H9 (cell line): ENCODE data around the gene RNF220. TPM values are rescaled to one million over a fixed set of nuclear protein-coding genes. Genes with fewer than 3 reads are reported as not detected.

Experiments
- DNase-seq: peaks from one replicate; pipeline ENCODE4 v3.0.0-alpha.2; 2017
- H2AFZ ChIP-seq: one replicate; pipeline ENCODE4 v1.6.1; 2013; ENCODE audit warnings: mild to moderate bottlenecking, low read length, control low read depth, moderate library complexity
- H2AK5ac ChIP-seq: 2 replicates; pipeline ENCODE4 v1.6.1; 2013; ENCODE audit warnings: low read length, control low read depth, mixed read lengths; ENCODE audit not compliant: insufficient read length
- H2BK120ac ChIP-seq: one replicate; pipeline ENCODE4 v1.6.1; 2013; ENCODE audit warnings: low read depth, mild to moderate bottlenecking, low read length, control low read depth, inconsistent platforms; ENCODE audit not compliant: poor library complexity, severe bottlenecking
- H2BK12ac ChIP-seq: 2 replicates; pipeline ENCODE4 v1.6.1; 2013; ENCODE audit warnings: low read length, control low read depth, mixed read lengths, low read depth; ENCODE audit not compliant: insufficient read length
- H2BK15ac ChIP-seq: 2 replicates; pipeline ENCODE4 v1.6.1; 2013; ENCODE audit warnings: low read depth, low read length, control low read depth
- H2BK20ac ChIP-seq: one replicate; pipeline ENCODE4 v1.6.1; 2013; ENCODE audit warnings: low read depth, mild to moderate bottlenecking, low read length, control low read depth, inconsistent platforms; ENCODE audit not compliant: poor library complexity, severe bottlenecking
- H2BK5ac ChIP-seq: 2 replicates; pipeline ENCODE4 v1.6.1; 2013; ENCODE audit warnings: low read length, control low read depth, mixed read lengths; ENCODE audit not compliant: insufficient read length
- H3K14ac ChIP-seq: 2 replicates; pipeline ENCODE4 v1.6.1; 2013; ENCODE audit warnings: low read length, control low read depth; ENCODE audit not compliant: insufficient read depth
- H3K18ac ChIP-seq: 2 replicates; pipeline ENCODE4 v1.6.1; 2013; ENCODE audit warnings: low read depth, mild to moderate bottlenecking, mixed read lengths, low read length, control low read depth; ENCODE audit not compliant: insufficient read length
- H3K23ac ChIP-seq: 2 replicates; pipeline ENCODE4 v1.6.1; 2013; ENCODE audit warnings: low read length, control low read depth, mixed read lengths, low read depth; ENCODE audit not compliant: insufficient read length
- H3K23me2 ChIP-seq: 2 replicates; pipeline ENCODE4 v1.6.1; 2013; ENCODE audit warnings: low read depth, mild to moderate bottlenecking, mixed read lengths, low read length, control low read depth; ENCODE audit not compliant: insufficient read length, poor library complexity, severe bottlenecking
- H3K27ac ChIP-seq: 2 replicates; pipeline ENCODE4 v1.5.1; 2013; ENCODE audit warnings: low read length, control low read depth, mixed read lengths, low read depth; ENCODE audit not compliant: insufficient read length
- H3K27me3 ChIP-seq: 2 replicates; pipeline ENCODE4 v1.6.1; 2013; ENCODE audit warnings: low read length, control low read depth, inconsistent platforms; ENCODE audit not compliant: insufficient read depth
- H3K4ac ChIP-seq: 2 replicates; pipeline ENCODE4 v1.6.1; 2013; ENCODE audit warnings: low read depth, mild to moderate bottlenecking, control low read depth, inconsistent platforms, low read length, moderate library complexity
- H3K4me1 ChIP-seq: 2 replicates; pipeline ENCODE4 v1.6.1; 2013; ENCODE audit warnings: low read length, control low read depth, inconsistent platforms; ENCODE audit not compliant: insufficient read depth
- H3K4me2 ChIP-seq: 2 replicates; pipeline ENCODE4 v1.6.1; 2013; ENCODE audit warnings: low read length, control low read depth, mixed read lengths; ENCODE audit not compliant: insufficient read length, insufficient read depth
- H3K56ac ChIP-seq: 2 replicates; pipeline ENCODE4 v1.6.1; 2013; ENCODE audit warnings: low read depth, mild to moderate bottlenecking, mixed read lengths, low read length, control low read depth; ENCODE audit not compliant: insufficient read length
- H3K79me1 ChIP-seq: 2 replicates; pipeline ENCODE4 v1.6.1; 2013; ENCODE audit warnings: low read depth, mild to moderate bottlenecking, moderate library complexity, low read length, control low read depth, inconsistent platforms; ENCODE audit not compliant: insufficient read depth, poor library complexity, severe bottlenecking
- H3K79me2 ChIP-seq: 2 replicates; pipeline ENCODE4 v1.6.1; 2013; ENCODE audit warnings: low read length, control low read depth, inconsistent platforms; ENCODE audit not compliant: insufficient read depth
- H3K9ac ChIP-seq: 2 replicates; pipeline ENCODE4 v1.6.1; 2013; ENCODE audit warnings: low read length, control low read depth, mixed read lengths; ENCODE audit not compliant: insufficient read length; ENCODE audit errors: extremely low read depth
- H3K9me3 ChIP-seq: one replicate; pipeline ENCODE4 v1.6.1; 2013; ENCODE audit warnings: low read depth, low read length, inconsistent platforms; ENCODE audit not compliant: control insufficient read depth
- H3T11ph ChIP-seq: one replicate; pipeline ENCODE4 v1.6.1; 2013; ENCODE audit warnings: mild to moderate bottlenecking, low read length, control low read depth, inconsistent platforms
- H4K20me1 ChIP-seq: one replicate; pipeline ENCODE4 v1.6.1; 2013; ENCODE audit not compliant: control insufficient read depth, insufficient read length, insufficient read depth
- H4K5ac ChIP-seq: 2 replicates; pipeline ENCODE4 v1.6.1; 2013; ENCODE audit warnings: low read depth, mild to moderate bottlenecking, mixed read lengths, low read length, control low read depth; ENCODE audit not compliant: insufficient read length
- H4K8ac ChIP-seq: replicated peaks from 2 replicates; pipeline ENCODE4 v1.6.1; 2013; ENCODE audit warnings: low read length, control low read depth, mixed read lengths, low read depth; ENCODE audit not compliant: insufficient read length
- H4K91ac ChIP-seq: 2 replicates; pipeline ENCODE4 v1.6.1; 2013; ENCODE audit warnings: low read depth, mild to moderate bottlenecking, moderate library complexity, mixed read lengths, low read length, control low read depth; ENCODE audit not compliant: insufficient read length
- H3K27ac Mint-ChIP-seq, 3 experiments: 2 replicates in 2 of 3; 3 replicates in 1 of 3; pipeline ENCODE4 v1.8.0; 2020 to 2021; ENCODE audit warnings: mixed read lengths in 3 of 3, mild to moderate bottlenecking in 1 of 3, moderate library complexity in 1 of 3
- H3K27me3 Mint-ChIP-seq: 2 replicates; pipeline ENCODE4 v1.8.0; 2021; ENCODE audit warnings: low read depth, mild to moderate bottlenecking, moderate library complexity, mixed read lengths
- H3K36me3 Mint-ChIP-seq, 3 experiments: 2 replicates in 2 of 3; 3 replicates in 1 of 3; pipeline ENCODE4 v1.8.0; 2020 to 2021; ENCODE audit warnings: low read depth in 3 of 3, mixed read lengths in 3 of 3; ENCODE audit not compliant: insufficient read depth in 1 of 3
- H3K4me1 Mint-ChIP-seq, 2 experiments: 2 replicates each; pipeline ENCODE4 v1.8.0; 2020; ENCODE audit warnings: mixed read lengths in 2 of 2
- H3K4me3 Mint-ChIP-seq, 2 experiments: 2 replicates in 1 of 2; 3 replicates in 1 of 2; pipeline ENCODE4 v1.8.0; 2020 to 2021; ENCODE audit warnings: mild to moderate bottlenecking in 2 of 2, mixed read lengths in 2 of 2, moderate library complexity in 1 of 2
- H3K9me3 Mint-ChIP-seq, 2 experiments: 2 replicates in 1 of 2; 3 replicates in 1 of 2; pipeline ENCODE4 v1.8.0; 2020; ENCODE audit warnings: mild to moderate bottlenecking in 2 of 2, mixed read lengths in 2 of 2, moderate library complexity in 1 of 2
- CTCF ChIP-seq: fragments of 200-600 bp; sonication (generic); conservative IDR thresholded peaks from 3 replicates; pipeline ENCODE4 v1.8.0; 2021; ENCODE audit warnings: antibody characterized with exemption, mild to moderate bottlenecking
- WGBS: extraction: QIAGEN DNeasy Blood & Tissue Kit; methylation state at CpG from one replicate; pipeline ENCODE4 v1.1.7; 2013; ENCODE audit warnings: missing lambda C conversion rate, low lambda C conversion rate, mixed read lengths; ENCODE audit not compliant: insufficient read length; ENCODE audit errors: extremely low coverage; 5-methylcytosine and 5-hydroxymethylcytosine counted together
- total RNA-seq: library from RNA; stranded (reverse); gene quantifications from 2 replicates; pipeline ENCODE4 v1.2.1, GENCODE V29; 2021

RNF220 gene
- total RNA-seq, 1 experiment from 2014 or later, result 109 TPM

- no CpG with 5 or more reads among the region's 35 CpGs for WGBS
Observed at GRCh38 chr1:44654621-44655187, 249.6 kb downstream of the RNF220 start.

More at GRCh38 chr1:44654621-44655187, 249.6 kb downstream of the RNF220 start:
- no peaks in the 10 kb centered on the region for H3K79me1 ChIP-seq
- no peak overlapping the region for H4K5ac ChIP-seq
- no peaks in the 10 kb centered on the region for H3K4me1 ChIP-seq
- no peak overlapping the region for H3T11ph ChIP-seq
- no peak overlapping the region for H4K91ac ChIP-seq
- TF ChIP-seq CTCF, result no peak
- no peaks in the 10 kb centered on the region for H3K79me2 ChIP-seq
- no peak overlapping the region for H2BK12ac ChIP-seq
- no peak overlapping the region for H3K23ac ChIP-seq
- no peaks in the 10 kb centered on the region for H3K27me3 ChIP-seq
- H2AK5ac ChIP-seq, result no peak overlapping the region
- H3K27me3 Mint-ChIP-seq, result no peaks in the 10 kb centered on the region
- no peaks in the 10 kb centered on the region for H4K20me1 ChIP-seq
- H3K36me3 Mint-ChIP-seq, result peaks cover 8 to 24% (median 18%) of the 10 kb centered on the region in 3 experiments; a peak in 6 of 7 replicates
- H3K23me2 ChIP-seq, result no peaks in the 10 kb centered on the region
- H4K8ac ChIP-seq, result no peak overlapping the region
- no peaks in the 10 kb centered on the region for H3K9me3 Mint-ChIP-seq
- H2BK120ac ChIP-seq, result no peak overlapping the region
- no peaks in the 10 kb centered on the region for H3K9me3 ChIP-seq
- H3K14ac ChIP-seq, result no peak overlapping the region
- H3K56ac ChIP-seq, result no peak overlapping the region
- H3K9ac ChIP-seq, result no peak overlapping the region
- H2BK15ac ChIP-seq, result no peak overlapping the region
- H3K18ac ChIP-seq, result no peak overlapping the region
- no peak overlapping the region for H3K4me2 ChIP-seq
- H3K4ac ChIP-seq, result no peak overlapping the region
- H2BK5ac ChIP-seq, result no peak overlapping the region
- no peak overlapping the region for H3K4me3 Mint-ChIP-seq
- DNase-seq, result no peak
- H3K27ac Mint-ChIP-seq, result no peak overlapping the region
- no peak overlapping the region for H3K27ac ChIP-seq
- H3K4me1 Mint-ChIP-seq, result peaks cover 22 to 36% of the 10 kb centered on the region in 2 experiments
- H2AFZ ChIP-seq, result no peak overlapping the region
- no peak overlapping the region for H2BK20ac ChIP-seq
